ENCODE results near the gene GPER1. TPM values are rescaled to one million over a fixed set of nuclear protein-coding genes. Genes with fewer than 3 reads are reported as not detected.

Gene GPER1
- total RNA-seq, 1 experiment from 2014 or later, result 2.9 TPM

GRCh38 chr7:1076184-1077072 lies 11.5 kb upstream of the GPER1 start:
- Histone ChIP-seq H3K9me3 (ENCODE audit: control insufficient read depth, insufficient read depth, low read depth, low read length) (no peaks in the 10 kb centered on the region), H3K4me3 (ENCODE audit: low read depth in 2 of 2, low read length in 2 of 2) (no peak overlapping the region), H3K27ac (ENCODE audit: low read length) (no peak overlapping the region), H3K27me3 (ENCODE audit: control insufficient read depth, insufficient read depth, low read length) (no peaks in the 10 kb centered on the region), H3K4me1 (ENCODE audit: control insufficient read depth, insufficient read depth, low read length) (peaks cover 13% of the 10 kb centered on the region), H3K36me3 (ENCODE audit: control insufficient read depth, insufficient read depth, low read length) (no peaks in the 10 kb centered on the region)
- in situ Hi-C loops (cut with HindIII; ENCODE audit: low pct_unique_long_range_greater_than_20kb, low sequenced_read_pairs), result no loop called here
- CTCF ChIA-PET, result no interaction called here
- ATAC-seq (peak; percentile 65), DNase-seq (ENCODE audit: low read depth, low spot score) (no peak)
- TF ChIP-seq TCF7L2 (IDR thresholded peaks at IDR 0.05; ENCODE audit: low read depth, low read length) (no peak), POLR2AphosphoS5 (IDR thresholded peaks at IDR 0.05; ENCODE audit: low read depth, low read length) (no peak), SIN3A (IDR thresholded peaks at IDR 0.05; ENCODE audit: borderline replicate concordance, insufficient read depth, low read depth, low read length) (no peak), CTCF (IDR thresholded peaks at IDR 0.05) (no peak), REST (IDR thresholded peaks at IDR 0.05; ENCODE audit: insufficient read depth in 1 of 2, low read depth in 2 of 2, low read length in 1 of 2) (no peak)
- intact Hi-C loops (cut with micrococcal nuclease; ENCODE audit: unreplicated experiment), result no loop called here
- BruUV-seq (replicated peaks), result no TSS peak
- POLR2A ChIA-PET, result no interaction called here

- BruUV-seq (replicated peaks), result no TSS peak
- H3K27ac ChIP-seq (ENCODE audit: low read length), result no peak overlapping the region
- peaks cover 26% of the 10 kb centered on the region for H3K4me1 ChIP-seq (ENCODE audit: control insufficient read depth, insufficient read depth, low read length)
- intact Hi-C loops (cut with micrococcal nuclease; ENCODE audit: unreplicated experiment) (no loop called here), in situ Hi-C loops (cut with HindIII; ENCODE audit: low pct_unique_long_range_greater_than_20kb, low sequenced_read_pairs) (no loop called here)
- H3K27me3 ChIP-seq (ENCODE audit: control insufficient read depth, insufficient read depth, low read length), result no peaks in the 10 kb centered on the region
- POLR2A ChIA-PET, result no interaction called here
- TF ChIP-seq REST (IDR thresholded peaks at IDR 0.05; ENCODE audit: insufficient read depth in 1 of 2, low read depth in 2 of 2, low read length in 1 of 2) (no peak), TCF7L2 (IDR thresholded peaks at IDR 0.05; ENCODE audit: low read depth, low read length) (no peak), CTCF (IDR thresholded peaks at IDR 0.05) (no peak), POLR2AphosphoS5 (IDR thresholded peaks at IDR 0.05; ENCODE audit: low read depth, low read length) (no peak), SIN3A (IDR thresholded peaks at IDR 0.05; ENCODE audit: borderline replicate concordance, insufficient read depth, low read depth, low read length) (no peak)
- DNase-seq (ENCODE audit: low read depth, low spot score), result no peak
- no peak for ATAC-seq
- CTCF ChIA-PET, result interaction anchor here (0.7 kb wide), 1 partner anchor 105 kb away, joined by 3 read pairs; no protein-coding TSS in a partner anchor
- H3K9me3 ChIP-seq (ENCODE audit: control insufficient read depth, insufficient read depth, low read depth, low read length), result no peaks in the 10 kb centered on the region
- H3K36me3 ChIP-seq (ENCODE audit: control insufficient read depth, insufficient read depth, low read length), result no peaks in the 10 kb centered on the region
- no peak overlapping the region for H3K4me3 ChIP-seq (ENCODE audit: low read depth in 2 of 2, low read length in 2 of 2)
Measured at GRCh38 chr7:1078519-1078918, 9.4 kb upstream of the GPER1 start.

All from Panc1 (cell line).